BJ (cell line): ENCODE measurements around the gene KLHL2. TPM values are rescaled to one million over a fixed set of nuclear protein-coding genes. Genes with fewer than 3 reads are reported as not detected.

Experiments
- CTCF ChIA-PET: fragments of 350-600 bp; formaldehyde crosslinking; extraction: SDS; loops from one replicate; lab custom pipeline; 2021; ENCODE audit warnings: antibody characterized with exemption, inconsistent platforms; lab: Yijun Ruan, JAX
- POLR2A ChIA-PET: fragments of 300-600 bp; sonication (Branson Sonifier 250); formaldehyde crosslinking; extraction: SDS; loops from one replicate; lab custom pipeline; 2021; ENCODE audit warnings: antibody characterized with exemption; lab: Charles Lee
- DNase-seq: peaks from one replicate; pipeline ENCODE4 v3.0.0-alpha.2; 2011; ENCODE audit warnings: low read depth
- H3K27me3 ChIP-seq: 2 replicates; pipeline ENCODE4 v1.6.0; 2011; ENCODE audit warnings: low read length; ENCODE audit not compliant: control insufficient read depth, insufficient read depth
- H3K36me3 ChIP-seq: 2 replicates; pipeline ENCODE4 v1.5.1; 2011; ENCODE audit warnings: low read length; ENCODE audit not compliant: control insufficient read depth, insufficient read depth
- H3K4me3 ChIP-seq: 2 replicates; pipeline ENCODE4 v1.5.1; 2011; ENCODE audit warnings: low read depth, mild to moderate bottlenecking, control low read depth, low read length
- polyA plus RNA-seq: library from polyadenylated mRNA; depleted of rRNA; stranded (reverse); fragments of >200 nt; gene quantifications from 2 replicates; pipeline ENCODE4 v1.2.3, GENCODE V29; 2011
- TF ChIP-seq, protein P1 (sequence below): IDR thresholded peaks from 2 replicates; pipeline ENCODE4 v1.5.1; 2011; ENCODE audit warnings: low read depth, mild to moderate bottlenecking, control low read depth, inconsistent platforms, low read length, moderate library complexity; ENCODE audit not compliant: insufficient read depth

Gene KLHL2
- polyA plus RNA-seq, 1 experiment: 6.8 TPM

DNA sequence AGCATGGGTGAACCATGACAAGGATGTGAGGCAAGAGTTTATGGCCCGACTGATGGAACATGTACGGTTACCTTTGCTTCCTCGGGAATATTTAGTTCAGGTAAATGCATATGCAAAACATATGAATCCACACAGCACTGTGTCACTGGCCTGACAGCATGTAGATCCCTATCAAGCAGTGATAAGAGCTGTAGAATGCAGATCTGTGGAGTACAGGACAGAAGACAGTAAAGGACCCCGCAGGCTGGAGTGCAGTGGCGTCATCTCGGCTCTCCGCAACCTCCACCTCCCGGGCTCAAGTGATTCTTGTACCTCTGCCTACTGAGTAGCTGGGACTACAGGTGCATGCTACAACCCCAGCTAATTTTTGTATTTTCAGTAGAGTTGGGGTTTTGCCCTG is 90.3 kb downstream of the KLHL2 start:
- ChIA-PET CTCF (no interaction called here), POLR2A (no interaction called here)
- DNase-seq: no peak
- H3K36me3 ChIP-seq: peaks cover 1% of the 10 kb centered on the region
- TF ChIP-seq, protein P1, sequence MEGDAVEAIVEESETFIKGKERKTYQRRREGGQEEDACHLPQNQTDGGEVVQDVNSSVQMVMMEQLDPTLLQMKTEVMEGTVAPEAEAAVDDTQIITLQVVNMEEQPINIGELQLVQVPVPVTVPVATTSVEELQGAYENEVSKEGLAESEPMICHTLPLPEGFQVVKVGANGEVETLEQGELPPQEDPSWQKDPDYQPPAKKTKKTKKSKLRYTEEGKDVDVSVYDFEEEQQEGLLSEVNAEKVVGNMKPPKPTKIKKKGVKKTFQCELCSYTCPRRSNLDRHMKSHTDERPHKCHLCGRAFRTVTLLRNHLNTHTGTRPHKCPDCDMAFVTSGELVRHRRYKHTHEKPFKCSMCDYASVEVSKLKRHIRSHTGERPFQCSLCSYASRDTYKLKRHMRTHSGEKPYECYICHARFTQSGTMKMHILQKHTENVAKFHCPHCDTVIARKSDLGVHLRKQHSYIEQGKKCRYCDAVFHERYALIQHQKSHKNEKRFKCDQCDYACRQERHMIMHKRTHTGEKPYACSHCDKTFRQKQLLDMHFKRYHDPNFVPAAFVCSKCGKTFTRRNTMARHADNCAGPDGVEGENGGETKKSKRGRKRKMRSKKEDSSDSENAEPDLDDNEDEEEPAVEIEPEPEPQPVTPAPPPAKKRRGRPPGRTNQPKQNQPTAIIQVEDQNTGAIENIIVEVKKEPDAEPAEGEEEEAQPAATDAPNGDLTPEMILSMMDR: no peak
- no peaks in the 10 kb centered on the region for H3K27me3 ChIP-seq
- no peak overlapping the region for H3K4me3 ChIP-seq

DNA sequence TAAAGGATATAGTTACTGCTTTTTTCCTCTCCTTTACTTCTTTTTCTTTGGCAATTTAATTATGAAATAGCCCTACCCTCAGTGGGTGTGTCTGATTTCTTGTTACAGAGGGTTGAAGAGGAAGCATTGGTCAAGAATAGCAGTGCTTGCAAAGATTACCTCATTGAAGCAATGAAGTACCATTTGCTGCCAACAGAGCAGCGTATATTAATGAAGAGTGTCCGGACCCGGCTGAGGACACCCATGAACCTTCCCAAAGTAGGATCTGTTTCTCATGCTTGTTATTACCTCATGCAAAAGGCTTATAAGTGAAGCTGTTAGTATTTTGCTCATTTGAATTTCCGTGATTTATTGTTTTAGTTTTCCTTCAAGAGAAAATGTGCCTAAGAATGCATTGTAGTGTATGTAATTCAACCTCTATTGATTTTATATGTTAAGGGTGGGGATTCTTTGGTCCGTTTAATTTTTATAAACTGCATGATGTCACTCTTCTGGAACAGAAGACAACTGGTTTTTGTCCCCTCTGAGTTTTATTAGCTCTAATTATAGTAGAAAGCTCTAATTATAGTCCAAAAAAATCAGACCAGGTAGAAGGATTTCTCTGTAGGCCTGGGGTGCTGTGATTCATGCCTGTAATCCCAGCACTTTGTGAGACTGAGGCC is 92.2 kb downstream of the KLHL2 start:
- CTCF ChIA-PET: no interaction called here
- H3K27me3 ChIP-seq: no peaks in the 10 kb centered on the region
- no peak for DNase-seq
- H3K36me3 ChIP-seq: peaks cover 1% of the 10 kb centered on the region
- POLR2A ChIA-PET: no interaction called here
- H3K4me3 ChIP-seq: no peak overlapping the region
- TF ChIP-seq, protein P1: no peak

DNA sequence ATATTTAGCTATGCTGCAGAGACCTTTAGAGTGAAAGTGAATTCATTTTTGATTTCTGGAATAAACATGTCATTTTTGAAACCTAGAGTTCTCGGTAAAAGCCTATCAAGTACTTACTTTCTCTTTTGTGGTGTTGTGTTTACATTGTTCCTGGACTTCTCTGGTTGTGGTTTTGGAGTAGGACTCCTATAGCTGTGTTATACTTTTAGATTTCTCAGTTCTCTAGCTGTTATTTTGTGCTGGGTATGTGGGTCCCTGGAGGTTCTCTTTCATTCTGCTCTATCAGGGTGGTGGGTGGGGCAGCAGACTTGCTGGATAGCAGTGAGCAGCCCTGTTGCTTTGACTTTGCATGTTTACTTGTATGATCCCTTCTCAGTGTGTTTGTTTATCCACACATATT is 94.5 kb downstream of the KLHL2 start:
- H3K27me3 ChIP-seq: no peaks in the 10 kb centered on the region
- DNase-seq: no peak
- TF ChIP-seq, protein P1: no peak
- H3K4me3 ChIP-seq: no peak overlapping the region
- ChIA-PET POLR2A (no interaction called here), CTCF (interaction anchor here (0.7 kb wide), 1 partner anchor 181 kb away, joined by 3 read pairs; no protein-coding TSS in a partner anchor)
- peaks cover 1% of the 10 kb centered on the region for H3K36me3 ChIP-seq

DNA sequence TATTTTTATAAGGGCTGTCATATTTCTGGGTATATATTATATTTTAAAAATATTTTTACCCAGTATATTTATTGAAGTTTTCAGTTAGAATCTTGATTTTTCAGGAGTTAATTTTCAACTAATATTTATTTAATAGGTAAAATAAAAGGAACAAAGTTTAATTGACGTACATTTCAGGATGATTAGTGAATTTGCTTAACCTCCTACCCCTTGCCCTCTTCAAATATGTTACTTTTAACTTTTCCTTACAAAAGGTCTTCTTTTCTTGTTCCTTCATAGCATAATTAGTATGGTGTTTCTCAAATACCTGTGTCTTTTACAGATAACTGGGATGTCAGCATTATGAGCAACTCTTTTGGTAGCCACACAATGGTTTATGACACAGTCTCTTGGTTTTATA is 95.3 kb downstream of the KLHL2 start:
- H3K27me3 ChIP-seq: no peaks in the 10 kb centered on the region
- ChIA-PET CTCF (no interaction called here), POLR2A (no interaction called here)
- H3K36me3 ChIP-seq: peaks cover 1% of the 10 kb centered on the region
- no peak overlapping the region for H3K4me3 ChIP-seq
- TF ChIP-seq, protein P1: no peak
- DNase-seq: no peak

DNA sequence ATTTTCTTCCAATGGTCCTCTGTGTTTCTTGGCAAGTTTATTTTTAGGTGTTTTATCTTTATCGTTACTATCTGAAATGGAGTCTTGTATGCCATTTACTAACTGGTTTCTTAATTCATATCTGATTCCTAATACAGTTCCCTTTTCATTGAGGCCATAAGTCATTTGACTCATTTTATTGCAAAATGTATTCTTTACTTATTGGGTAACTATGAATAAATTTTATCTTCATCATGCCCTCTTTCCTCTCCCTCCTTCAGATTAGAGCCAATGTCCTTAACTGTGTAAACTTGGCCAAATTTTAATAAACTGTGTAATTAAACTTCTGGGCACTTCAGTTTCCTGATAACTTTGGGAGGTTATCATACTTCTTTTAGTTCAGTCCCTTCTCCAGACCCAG is 100.8 kb downstream of the KLHL2 start:
- TF ChIP-seq, protein P1: no peak
- Histone ChIP-seq H3K27me3 (no peaks in the 10 kb centered on the region), H3K36me3 (no peaks in the 10 kb centered on the region), H3K4me3 (no peak overlapping the region)
- DNase-seq: no peak
- ChIA-PET CTCF (no interaction called here), POLR2A (no interaction called here)
